ENCODE measurements around the gene MILR1.

MILR1 gene

GRCh38 chr17:64502021-64502420, 53.1 kb downstream of the MILR1 start:
- no peak for DNase-seq (ENCODE audit: low read depth in 2 of 2)

- DNase-seq (ENCODE audit: low read depth in 2 of 2): no peak
Observed at GRCh38 chr17:64502809-64503208, 53.9 kb downstream of the MILR1 start.

GRCh38 chr17:64503341-64503740, 54.4 kb downstream of the MILR1 start:
- no peak for DNase-seq (ENCODE audit: low read depth in 2 of 2)

GRCh38 chr17:64503821-64504768, 55.2 kb downstream of the MILR1 start:
- no peak for DNase-seq (ENCODE audit: low read depth in 2 of 2)

GRCh38 chr17:64504769-64505339, 55.9 kb downstream of the MILR1 start:
- no peak for DNase-seq (ENCODE audit: low read depth in 2 of 2)

GRCh38 chr17:64505340-64506200, 56.7 kb downstream of the MILR1 start:
- peak; percentile 67 to 68 for DNase-seq (ENCODE audit: low read depth in 2 of 2)

- peak; percentile 97 for DNase-seq (ENCODE audit: low read depth in 2 of 2)
Observed at GRCh38 chr17:64506201-64506575, 57.3 kb downstream of the MILR1 start, which contains the start of gene DDX5. DDX5 (minus strand) TSS chr17:64506289; CDS start chr17:64506119, 170 bp downstream.

- peak; percentile 93 to 94 for DNase-seq (ENCODE audit: low read depth in 2 of 2)
Observed at GRCh38 chr17:64506576-64507412, 57.9 kb downstream of the MILR1 start, which contains the start of gene CEP95. CEP95 (plus strand) TSS chr17:64506977; CDS start chr17:64507098, 121 bp downstream.

- no peak for DNase-seq (ENCODE audit: low read depth in 2 of 2)
Observed at GRCh38 chr17:64507413-64507782, 58.5 kb downstream of the MILR1 start.

GRCh38 chr17:64508683-64509082, 59.8 kb downstream of the MILR1 start:
- DNase-seq (ENCODE audit: low read depth in 2 of 2): no peak

GRCh38 chr17:64509179-64509578, 60.3 kb downstream of the MILR1 start:
- DNase-seq (ENCODE audit: low read depth in 2 of 2): no peak

- DNase-seq (ENCODE audit: low read depth in 2 of 2): no peak
Observed at GRCh38 chr17:64515419-64515818, 66.5 kb downstream of the MILR1 start.

- DNase-seq (ENCODE audit: low read depth in 2 of 2): no peak
Observed at GRCh38 chr17:64515829-64516228, 66.9 kb downstream of the MILR1 start.

Data from activated CD4-positive, alpha-beta T cell treated with anti-CD3 and anti-CD28 coated beads for 24 hours (primary cell).